GM12874 (cell line): ENCODE data around the gene RPL28.

Source experiments
- CTCF ChIP-seq: IDR thresholded peaks from 2 replicates; pipeline ENCODE4 v1.5.1; 2011; ENCODE audit warnings: low read depth, mild to moderate bottlenecking, control low read depth, low read length, moderate library complexity; ENCODE audit not compliant: insufficient read depth

RPL28 gene

GRCh38 chr19:55392820-55393761 lies 7.4 kb downstream of the RPL28 start:
- TF ChIP-seq CTCF: no peak

GRCh38 chr19:55398200-55398925 lies 12.6 kb downstream of the RPL28 start:
- no peak for TF ChIP-seq CTCF

- TF ChIP-seq CTCF: no peak
Measured at GRCh38 chr19:55400281-55401087, 14.8 kb downstream of the RPL28 start.

- no peak for TF ChIP-seq CTCF
Measured at GRCh38 chr19:55402509-55402908, 16.8 kb downstream of the RPL28 start.

GRCh38 chr19:55405638-55406037 lies 19.9 kb downstream of the RPL28 start:
- no peak for TF ChIP-seq CTCF

GRCh38 chr19:55406091-55406825 lies 20.5 kb downstream of the RPL28 start:
- no peak for TF ChIP-seq CTCF
